ENCODE measurements around the gene BARHL1.
A peak's percentile ranks its signal among the peaks of the same experiment; 100 is the strongest.

The BARHL1 gene

DNA sequence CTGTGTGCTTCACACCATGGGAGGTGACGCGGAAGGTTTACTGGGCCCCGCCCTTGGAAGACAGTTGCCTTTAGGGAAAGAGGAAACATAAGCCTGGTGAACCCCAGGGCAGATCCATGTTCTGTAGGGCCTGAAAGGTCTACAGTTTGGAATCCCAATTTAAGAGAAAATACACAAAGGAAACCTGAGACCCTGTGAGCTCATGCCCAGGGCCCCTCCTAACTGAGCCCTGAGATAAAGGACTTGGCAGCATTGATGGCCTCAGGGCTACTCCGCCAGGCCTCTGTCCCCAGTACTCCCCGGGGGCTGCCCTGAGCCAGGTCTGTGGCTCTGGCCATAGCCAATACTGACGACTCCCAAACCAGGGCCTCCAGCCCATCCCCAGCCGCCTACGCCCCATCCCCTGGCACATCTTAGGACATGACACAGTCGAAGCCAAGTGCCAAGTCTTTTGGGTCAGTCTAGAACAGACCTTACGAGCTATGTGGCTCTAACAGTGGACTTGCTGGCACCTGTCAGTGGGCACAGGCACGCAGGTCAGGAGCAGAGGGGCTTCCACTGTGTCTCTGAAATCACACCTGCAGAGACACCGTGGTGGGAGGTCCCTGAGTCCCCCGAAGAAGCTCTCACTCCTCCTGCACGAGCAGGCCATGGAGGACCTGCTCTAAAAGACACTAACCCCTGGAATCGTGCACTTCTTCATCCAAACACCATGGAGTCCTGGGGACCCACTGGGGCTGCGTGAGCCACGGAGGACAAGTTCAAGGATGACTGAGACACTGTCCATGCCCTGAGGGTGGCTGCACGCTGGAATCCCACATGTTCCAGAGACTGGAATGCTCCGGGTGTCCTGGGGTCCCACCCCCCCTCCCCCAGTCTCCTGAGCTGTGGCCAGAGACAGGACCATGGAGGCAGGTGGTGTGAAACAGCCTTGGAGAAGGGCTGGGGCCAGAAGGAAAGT lies 40.3 kb upstream of the BARHL1 start:
- Histone ChIP-seq H3K9me3 (ENCODE audit: insufficient read depth, low read length) (no peaks in the 10 kb centered on the region), H3K27me3 (ENCODE audit: insufficient read depth, insufficient read length) (peaks cover 2% of the 10 kb centered on the region), H3K4me1 (ENCODE audit: insufficient read depth, insufficient read length) (peaks cover 30% of the 10 kb centered on the region), H3K4me3 (ENCODE audit: insufficient read length, low read depth) (no peak overlapping the region), H3K9ac (ENCODE audit: insufficient read length, low read depth) (no peak overlapping the region), H3K36me3 (ENCODE audit: insufficient read depth, insufficient read length, low read length) (no peaks in the 10 kb centered on the region)
- DNase-seq (ENCODE audit: low read depth, low spot score), result no peak
- TF ChIP-seq SUZ12 (IDR thresholded peaks at IDR 0.05; ENCODE audit: extremely low read depth, insufficient read depth, insufficient read length) (no peak), YY1 (IDR thresholded peaks at IDR 0.05; ENCODE audit: insufficient read depth, insufficient read length) (no peak), ZNF274 (IDR thresholded peaks at IDR 0.05; ENCODE audit: low read depth, low read length) (no peak)

DNA sequence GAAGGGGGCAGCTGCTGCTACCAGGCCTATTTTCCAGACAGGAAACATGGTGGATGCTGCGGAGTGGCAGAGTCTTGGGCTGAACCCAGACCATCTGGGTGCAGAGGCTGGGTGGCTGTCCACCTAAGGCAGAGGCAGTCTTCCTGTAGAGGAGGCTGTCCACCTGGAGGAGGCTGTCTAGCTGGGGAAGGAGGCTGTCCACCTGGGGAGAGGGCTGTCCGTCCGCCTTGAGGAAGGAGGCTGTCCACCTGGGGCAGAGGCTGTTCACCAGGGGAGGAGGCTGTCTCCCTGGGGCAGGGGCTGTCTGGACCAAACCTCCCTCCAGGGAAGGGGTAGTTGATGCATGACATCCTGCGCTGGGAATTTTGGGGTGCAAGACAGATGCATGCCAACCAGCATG lies 39.2 kb upstream of the BARHL1 start:
- TF ChIP-seq SUZ12 (IDR thresholded peaks at IDR 0.05; ENCODE audit: extremely low read depth, insufficient read depth, insufficient read length) (no peak), YY1 (IDR thresholded peaks at IDR 0.05; ENCODE audit: insufficient read depth, insufficient read length) (no peak), ZNF274 (IDR thresholded peaks at IDR 0.05; ENCODE audit: low read depth, low read length) (no peak)
- Histone ChIP-seq H3K4me1 (ENCODE audit: insufficient read depth, insufficient read length) (peaks cover 37% of the 10 kb centered on the region), H3K36me3 (ENCODE audit: insufficient read depth, insufficient read length, low read length) (no peaks in the 10 kb centered on the region), H3K9me3 (ENCODE audit: insufficient read depth, low read length) (no peaks in the 10 kb centered on the region), H3K9ac (ENCODE audit: insufficient read length, low read depth) (no peak overlapping the region), H3K27me3 (ENCODE audit: insufficient read depth, insufficient read length) (peaks cover 2% of the 10 kb centered on the region), H3K4me3 (ENCODE audit: insufficient read length, low read depth) (no peak overlapping the region)
- no peak for DNase-seq (ENCODE audit: low read depth, low spot score)

- no peak overlapping the region for H3K9ac ChIP-seq (ENCODE audit: insufficient read length, low read depth)
- no peak overlapping the region for H3K4me3 ChIP-seq (ENCODE audit: insufficient read length, low read depth)
- H3K27me3 ChIP-seq (ENCODE audit: insufficient read depth, insufficient read length), result peaks cover 2% of the 10 kb centered on the region
- H3K4me1 ChIP-seq (ENCODE audit: insufficient read depth, insufficient read length), result peaks cover 37% of the 10 kb centered on the region
- H3K9me3 ChIP-seq (ENCODE audit: insufficient read depth, low read length), result no peaks in the 10 kb centered on the region
- no peaks in the 10 kb centered on the region for H3K36me3 ChIP-seq (ENCODE audit: insufficient read depth, insufficient read length, low read length)
- no peak for DNase-seq (ENCODE audit: low read depth, low spot score)
- TF ChIP-seq ZNF274 (IDR thresholded peaks at IDR 0.05; ENCODE audit: low read depth, low read length) (no peak), YY1 (IDR thresholded peaks at IDR 0.05; ENCODE audit: insufficient read depth, insufficient read length) (no peak), SUZ12 (IDR thresholded peaks at IDR 0.05; ENCODE audit: extremely low read depth, insufficient read depth, insufficient read length) (no peak)
Measured at GRCh38 chr9:132543960-132544359, 38.4 kb upstream of the BARHL1 start.

DNA sequence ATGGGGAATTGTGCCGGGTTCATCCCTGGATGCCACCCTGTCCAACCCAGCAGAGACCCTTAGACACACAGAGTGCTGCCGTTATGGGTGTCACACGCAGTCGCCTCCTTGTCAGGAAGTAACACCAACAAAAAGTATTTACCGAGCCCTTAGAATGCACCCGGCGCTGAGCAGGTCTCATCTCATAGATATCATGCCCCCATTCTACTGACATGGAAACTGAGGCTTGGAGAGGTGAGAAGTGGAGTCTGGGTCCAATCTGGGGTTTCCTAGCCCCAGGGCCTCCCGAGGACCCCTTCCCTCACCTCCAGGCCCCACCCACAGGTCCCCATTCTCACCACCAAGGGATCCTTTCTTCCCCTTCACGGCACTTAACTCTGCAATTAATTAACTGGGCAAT lies 36.8 kb upstream of the BARHL1 start:
- TF ChIP-seq YY1 (IDR thresholded peaks at IDR 0.05; ENCODE audit: insufficient read depth, insufficient read length), result no peak
- no peak for TF ChIP-seq SUZ12 (IDR thresholded peaks at IDR 0.05; ENCODE audit: extremely low read depth, insufficient read depth, insufficient read length)
- TF ChIP-seq ZNF274 (IDR thresholded peaks at IDR 0.05; ENCODE audit: low read depth, low read length), result no peak
- Histone ChIP-seq H3K4me1 (ENCODE audit: insufficient read depth, insufficient read length) (peaks cover 35% of the 10 kb centered on the region), H3K27me3 (ENCODE audit: insufficient read depth, insufficient read length) (peaks cover 2% of the 10 kb centered on the region), H3K4me3 (ENCODE audit: insufficient read length, low read depth) (no peak overlapping the region), H3K9ac (ENCODE audit: insufficient read length, low read depth) (no peak overlapping the region), H3K36me3 (ENCODE audit: insufficient read depth, insufficient read length, low read length) (no peaks in the 10 kb centered on the region), H3K9me3 (ENCODE audit: insufficient read depth, low read length) (no peaks in the 10 kb centered on the region)
- DNase-seq (ENCODE audit: low read depth, low spot score), result no peak

- peak overlapping the region; percentile 57 for H3K9ac ChIP-seq (ENCODE audit: insufficient read length, low read depth)
Measured at GRCh38 chr9:132546148-132547051, 36.0 kb upstream of the BARHL1 start.

GRCh38 chr9:132547052-132547431 lies 35.4 kb upstream of the BARHL1 start:
- TF ChIP-seq SUZ12 (IDR thresholded peaks at IDR 0.05; ENCODE audit: extremely low read depth, insufficient read depth, insufficient read length) (no peak), YY1 (IDR thresholded peaks at IDR 0.05; ENCODE audit: insufficient read depth, insufficient read length) (no peak), ZNF274 (IDR thresholded peaks at IDR 0.05; ENCODE audit: low read depth, low read length) (no peak)
- peak overlapping the region; percentile 1 for H3K9ac ChIP-seq (ENCODE audit: insufficient read length, low read depth)
- DNase-seq (ENCODE audit: low read depth, low spot score), result no peak
- H3K4me3 ChIP-seq (ENCODE audit: insufficient read length, low read depth), result no peak overlapping the region
- H3K36me3 ChIP-seq (ENCODE audit: insufficient read depth, insufficient read length, low read length), result no peaks in the 10 kb centered on the region
- H3K27me3 ChIP-seq (ENCODE audit: insufficient read depth, insufficient read length), result peaks cover 2% of the 10 kb centered on the region
- H3K9me3 ChIP-seq (ENCODE audit: insufficient read depth, low read length), result no peaks in the 10 kb centered on the region
- peaks cover 32% of the 10 kb centered on the region for H3K4me1 ChIP-seq (ENCODE audit: insufficient read depth, insufficient read length)

More at GRCh38 chr9:132546148-132547051, 36.0 kb upstream of the BARHL1 start:
- no peak for DNase-seq (ENCODE audit: low read depth, low spot score)
- Histone ChIP-seq H3K4me1 (ENCODE audit: insufficient read depth, insufficient read length) (peaks cover 31% of the 10 kb centered on the region), H3K9me3 (ENCODE audit: insufficient read depth, low read length) (no peaks in the 10 kb centered on the region), H3K4me3 (ENCODE audit: insufficient read length, low read depth) (peak overlapping the region; percentile 22), H3K36me3 (ENCODE audit: insufficient read depth, insufficient read length, low read length) (no peaks in the 10 kb centered on the region), H3K27me3 (ENCODE audit: insufficient read depth, insufficient read length) (peaks cover 2% of the 10 kb centered on the region)
- no peak for TF ChIP-seq SUZ12 (IDR thresholded peaks at IDR 0.05; ENCODE audit: extremely low read depth, insufficient read depth, insufficient read length)
- TF ChIP-seq YY1 (IDR thresholded peaks at IDR 0.05; ENCODE audit: insufficient read depth, insufficient read length), result no peak
- no peak for TF ChIP-seq ZNF274 (IDR thresholded peaks at IDR 0.05; ENCODE audit: low read depth, low read length)

Data from NT2/D1 (cell line).